Measurements from ENCODE around the gene SV2B.
A peak's percentile ranks its signal among the peaks of the same experiment; 100 is the strongest.

DNA sequence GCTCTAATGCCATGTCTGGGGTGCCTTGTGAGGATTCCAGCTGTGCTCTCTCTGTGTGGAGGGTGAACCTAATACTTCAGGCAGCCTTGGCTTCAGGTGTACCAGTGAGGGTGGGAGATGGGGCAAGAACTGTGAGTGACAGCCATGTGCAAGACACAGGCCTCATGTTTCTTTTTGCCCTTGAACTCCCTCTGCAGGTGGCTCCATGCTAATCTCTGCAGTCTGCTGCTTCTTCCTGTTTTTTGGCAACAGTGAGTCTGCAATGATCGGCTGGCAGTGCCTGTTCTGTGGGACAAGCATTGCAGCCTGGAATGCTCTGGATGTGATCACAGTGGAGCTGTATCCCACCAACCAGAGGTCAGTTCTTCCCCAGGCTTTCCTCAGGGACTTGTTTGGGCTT, 189.3 kb downstream of the SV2B start:
- TF ChIP-seq, protein P1, sequence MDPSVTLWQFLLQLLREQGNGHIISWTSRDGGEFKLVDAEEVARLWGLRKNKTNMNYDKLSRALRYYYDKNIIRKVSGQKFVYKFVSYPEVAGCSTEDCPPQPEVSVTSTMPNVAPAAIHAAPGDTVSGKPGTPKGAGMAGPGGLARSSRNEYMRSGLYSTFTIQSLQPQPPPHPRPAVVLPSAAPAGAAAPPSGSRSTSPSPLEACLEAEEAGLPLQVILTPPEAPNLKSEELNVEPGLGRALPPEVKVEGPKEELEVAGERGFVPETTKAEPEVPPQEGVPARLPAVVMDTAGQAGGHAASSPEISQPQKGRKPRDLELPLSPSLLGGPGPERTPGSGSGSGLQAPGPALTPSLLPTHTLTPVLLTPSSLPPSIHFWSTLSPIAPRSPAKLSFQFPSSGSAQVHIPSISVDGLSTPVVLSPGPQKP (CRISPR knock-in tag; IDR thresholded peaks at IDR 0.05) = no peak
- TF ChIP-seq CHD2 (IDR thresholded peaks at IDR 0.05; ENCODE audit: low read depth, low read length) = no peak
- TF ChIP-seq NR2C1 (IDR thresholded peaks at IDR 0.05) = no peak
- TF ChIP-seq NR2C1 (tag; IDR thresholded peaks at IDR 0.05) = no peak
- TF ChIP-seq MXI1 (IDR thresholded peaks at IDR 0.05; ENCODE audit: low read depth, low read length) = no peak
- TF ChIP-seq JUNB (CRISPR knock-in tag; conservative IDR thresholded peaks at IDR 0.05) = no peak
- no peak for TF ChIP-seq MAFF (IDR thresholded peaks at IDR 0.05; ENCODE audit: low read length)
- TF ChIP-seq, protein P2, sequence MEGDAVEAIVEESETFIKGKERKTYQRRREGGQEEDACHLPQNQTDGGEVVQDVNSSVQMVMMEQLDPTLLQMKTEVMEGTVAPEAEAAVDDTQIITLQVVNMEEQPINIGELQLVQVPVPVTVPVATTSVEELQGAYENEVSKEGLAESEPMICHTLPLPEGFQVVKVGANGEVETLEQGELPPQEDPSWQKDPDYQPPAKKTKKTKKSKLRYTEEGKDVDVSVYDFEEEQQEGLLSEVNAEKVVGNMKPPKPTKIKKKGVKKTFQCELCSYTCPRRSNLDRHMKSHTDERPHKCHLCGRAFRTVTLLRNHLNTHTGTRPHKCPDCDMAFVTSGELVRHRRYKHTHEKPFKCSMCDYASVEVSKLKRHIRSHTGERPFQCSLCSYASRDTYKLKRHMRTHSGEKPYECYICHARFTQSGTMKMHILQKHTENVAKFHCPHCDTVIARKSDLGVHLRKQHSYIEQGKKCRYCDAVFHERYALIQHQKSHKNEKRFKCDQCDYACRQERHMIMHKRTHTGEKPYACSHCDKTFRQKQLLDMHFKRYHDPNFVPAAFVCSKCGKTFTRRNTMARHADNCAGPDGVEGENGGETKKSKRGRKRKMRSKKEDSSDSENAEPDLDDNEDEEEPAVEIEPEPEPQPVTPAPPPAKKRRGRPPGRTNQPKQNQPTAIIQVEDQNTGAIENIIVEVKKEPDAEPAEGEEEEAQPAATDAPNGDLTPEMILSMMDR (IDR thresholded peaks at IDR 0.05 in 2 of 3, conservative IDR thresholded peaks at IDR 0.05 in 1 of 3; ENCODE audit: insufficient read depth in 2 of 3, low read depth in 1 of 3, low read length in 3 of 3) = peak; percentile 21 to 64 (median 61); a peak in 5 of 6 replicates
- no peak for TF ChIP-seq SETDB1 (IDR thresholded peaks at IDR 0.05; ENCODE audit: low read length)
- TF ChIP-seq, protein P3, sequence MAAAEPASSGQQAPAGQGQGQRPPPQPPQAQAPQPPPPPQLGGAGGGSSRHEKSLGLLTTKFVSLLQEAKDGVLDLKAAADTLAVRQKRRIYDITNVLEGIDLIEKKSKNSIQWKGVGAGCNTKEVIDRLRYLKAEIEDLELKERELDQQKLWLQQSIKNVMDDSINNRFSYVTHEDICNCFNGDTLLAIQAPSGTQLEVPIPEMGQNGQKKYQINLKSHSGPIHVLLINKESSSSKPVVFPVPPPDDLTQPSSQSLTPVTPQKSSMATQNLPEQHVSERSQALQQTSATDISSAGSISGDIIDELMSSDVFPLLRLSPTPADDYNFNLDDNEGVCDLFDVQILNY (CRISPR knock-in tag; IDR thresholded peaks at IDR 0.05) = no peak

Measured in K562 (cell line).